ENCODE results near the gene CLUH. TPM values are rescaled to one million over a fixed set of nuclear protein-coding genes. Genes with fewer than 3 reads are reported as not detected.

The CLUH gene
- total RNA-seq, 2 donors from 2014 or later: 36.3 to 65.4 TPM

Other genes starting within 250 kb of the CLUH start
- gene METTL16, start 199.9 kb downstream of the CLUH start, total RNA-seq: 10 to 100 TPM; 37.6 to 37.9 TPM
- gene PAFAH1B1, start 118.1 kb downstream of the CLUH start, total RNA-seq: 100 to 1,000 TPM; 102 to 164 TPM
- gene CCDC92B, start 37.9 kb upstream of the CLUH start, total RNA-seq: under 1 TPM in 1 of 2 donors, not detected in 1; 0.14 TPM
- 10 to 100 TPM; 10.0 to 12.4 TPM for gene RAP1GAP2, start 84.7 kb upstream of the CLUH start, total RNA-seq

All from thoracic aorta (tissue), 2 donors.